ENCODE results near the gene CADM4. TPM values are rescaled to one million over a fixed set of nuclear protein-coding genes. Genes with fewer than 3 reads are reported as not detected.

Gene CADM4
- total RNA-seq, 1 donor from 2014 or later = 71.6 TPM

DNA sequence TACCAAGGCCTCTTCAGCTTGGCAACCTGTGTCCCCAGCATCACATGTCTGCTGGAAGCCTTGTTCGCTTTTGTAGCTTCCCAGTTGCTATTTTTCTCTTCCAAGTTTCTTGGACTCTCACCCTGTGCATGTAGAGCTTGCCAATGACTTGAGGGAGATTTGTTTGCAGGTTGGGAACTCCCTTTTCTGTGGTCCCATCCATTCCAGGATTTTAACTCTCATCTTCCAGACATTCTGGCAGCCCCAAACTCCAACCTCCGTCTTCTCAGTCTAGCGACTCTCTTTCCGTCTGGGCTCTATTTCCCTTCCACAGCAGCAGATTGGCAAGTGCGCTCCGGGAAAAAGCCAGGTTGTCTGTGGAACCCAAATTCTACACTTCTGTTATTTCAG, 21.3 kb upstream of the CADM4 start:
- TF ChIP-seq, protein P1, sequence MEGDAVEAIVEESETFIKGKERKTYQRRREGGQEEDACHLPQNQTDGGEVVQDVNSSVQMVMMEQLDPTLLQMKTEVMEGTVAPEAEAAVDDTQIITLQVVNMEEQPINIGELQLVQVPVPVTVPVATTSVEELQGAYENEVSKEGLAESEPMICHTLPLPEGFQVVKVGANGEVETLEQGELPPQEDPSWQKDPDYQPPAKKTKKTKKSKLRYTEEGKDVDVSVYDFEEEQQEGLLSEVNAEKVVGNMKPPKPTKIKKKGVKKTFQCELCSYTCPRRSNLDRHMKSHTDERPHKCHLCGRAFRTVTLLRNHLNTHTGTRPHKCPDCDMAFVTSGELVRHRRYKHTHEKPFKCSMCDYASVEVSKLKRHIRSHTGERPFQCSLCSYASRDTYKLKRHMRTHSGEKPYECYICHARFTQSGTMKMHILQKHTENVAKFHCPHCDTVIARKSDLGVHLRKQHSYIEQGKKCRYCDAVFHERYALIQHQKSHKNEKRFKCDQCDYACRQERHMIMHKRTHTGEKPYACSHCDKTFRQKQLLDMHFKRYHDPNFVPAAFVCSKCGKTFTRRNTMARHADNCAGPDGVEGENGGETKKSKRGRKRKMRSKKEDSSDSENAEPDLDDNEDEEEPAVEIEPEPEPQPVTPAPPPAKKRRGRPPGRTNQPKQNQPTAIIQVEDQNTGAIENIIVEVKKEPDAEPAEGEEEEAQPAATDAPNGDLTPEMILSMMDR (IDR thresholded peaks at IDR 0.05; ENCODE audit: unreplicated experiment) = no peak
- H3K9me3 Mint-ChIP-seq (ENCODE audit: low read depth) = no peaks in the 10 kb centered on the region
- no peaks in the 10 kb centered on the region for H3K27me3 Mint-ChIP-seq
- H3K27ac Mint-ChIP-seq = no peak overlapping the region
- no peak overlapping the region for H3K4me3 Mint-ChIP-seq (ENCODE audit: low read depth)
- H3K36me3 Mint-ChIP-seq (ENCODE audit: insufficient read depth) = peaks cover 5% of the 10 kb centered on the region
- no peaks in the 10 kb centered on the region for H3K4me1 Mint-ChIP-seq (ENCODE audit: low read depth)
- DNase-seq (ENCODE audit: low spot score, unreplicated experiment) = no peak

DNA sequence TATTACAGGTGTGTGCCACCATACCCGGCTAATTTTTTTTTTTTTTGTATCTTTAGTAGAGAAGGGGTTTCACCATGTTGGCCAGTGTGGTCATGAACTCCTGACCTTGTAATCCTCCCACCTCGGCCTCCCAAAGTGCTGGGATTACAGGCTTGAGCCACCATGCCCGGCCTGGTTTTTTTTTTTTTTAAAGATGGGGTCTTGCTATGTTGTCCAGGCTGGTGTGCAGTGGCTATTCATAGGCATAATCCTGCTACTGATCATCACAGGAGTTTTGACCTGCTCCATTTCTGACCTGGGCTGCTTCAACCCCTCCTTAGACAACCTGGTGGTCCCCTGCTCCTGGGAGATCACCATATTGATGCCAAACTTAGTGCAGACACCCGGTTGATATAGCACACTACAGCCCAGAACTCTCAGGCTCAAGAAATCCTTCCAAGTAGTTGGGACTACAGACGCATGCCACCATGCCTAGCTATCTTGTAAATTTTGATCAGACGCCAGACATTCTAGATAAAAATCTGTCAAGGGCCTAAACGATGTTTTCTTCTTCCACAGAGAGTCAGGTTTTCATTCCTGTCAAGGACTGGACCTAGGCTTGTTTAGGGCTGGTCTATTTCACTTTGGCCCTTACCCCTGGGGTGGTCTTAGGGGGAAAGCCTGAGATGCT, 20.8 kb upstream of the CADM4 start:
- DNase-seq (ENCODE audit: low spot score, unreplicated experiment) = no peak
- no peak overlapping the region for H3K27ac Mint-ChIP-seq
- TF ChIP-seq, protein P1 (IDR thresholded peaks at IDR 0.05; ENCODE audit: unreplicated experiment) = no peak
- no peaks in the 10 kb centered on the region for H3K27me3 Mint-ChIP-seq
- H3K4me1 Mint-ChIP-seq (ENCODE audit: low read depth) = no peaks in the 10 kb centered on the region
- H3K36me3 Mint-ChIP-seq (ENCODE audit: insufficient read depth) = peaks cover 8% of the 10 kb centered on the region
- no peaks in the 10 kb centered on the region for H3K9me3 Mint-ChIP-seq (ENCODE audit: low read depth)
- no peak overlapping the region for H3K4me3 Mint-ChIP-seq (ENCODE audit: low read depth)

DNA sequence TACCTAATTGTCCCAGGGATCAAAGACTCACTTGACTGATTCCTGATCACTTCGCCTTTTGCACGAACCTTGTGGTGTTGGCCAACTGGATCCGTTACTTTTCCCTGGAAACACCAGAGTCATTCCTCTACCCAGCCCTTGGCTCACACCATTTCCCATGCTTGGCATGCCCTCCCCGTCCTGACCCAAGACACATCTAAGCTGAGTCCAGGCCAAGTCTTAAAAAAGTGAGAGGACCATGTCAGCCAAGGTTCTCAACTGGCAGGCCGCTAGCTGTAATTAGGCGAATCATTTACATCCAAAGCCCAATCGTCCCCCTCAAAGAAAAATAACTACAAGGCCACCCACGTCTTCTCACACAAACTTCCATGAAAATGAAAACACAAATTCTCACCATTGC, 18.8 kb upstream of the CADM4 start:
- H3K27ac Mint-ChIP-seq = no peak overlapping the region
- no peaks in the 10 kb centered on the region for H3K4me1 Mint-ChIP-seq (ENCODE audit: low read depth)
- no peaks in the 10 kb centered on the region for H3K9me3 Mint-ChIP-seq (ENCODE audit: low read depth)
- no peak for DNase-seq (ENCODE audit: low spot score, unreplicated experiment)
- TF ChIP-seq, protein P1 (IDR thresholded peaks at IDR 0.05; ENCODE audit: unreplicated experiment) = no peak
- H3K36me3 Mint-ChIP-seq (ENCODE audit: insufficient read depth) = peaks cover 13% of the 10 kb centered on the region
- no peak overlapping the region for H3K4me3 Mint-ChIP-seq (ENCODE audit: low read depth)
- H3K27me3 Mint-ChIP-seq = no peaks in the 10 kb centered on the region

DNA sequence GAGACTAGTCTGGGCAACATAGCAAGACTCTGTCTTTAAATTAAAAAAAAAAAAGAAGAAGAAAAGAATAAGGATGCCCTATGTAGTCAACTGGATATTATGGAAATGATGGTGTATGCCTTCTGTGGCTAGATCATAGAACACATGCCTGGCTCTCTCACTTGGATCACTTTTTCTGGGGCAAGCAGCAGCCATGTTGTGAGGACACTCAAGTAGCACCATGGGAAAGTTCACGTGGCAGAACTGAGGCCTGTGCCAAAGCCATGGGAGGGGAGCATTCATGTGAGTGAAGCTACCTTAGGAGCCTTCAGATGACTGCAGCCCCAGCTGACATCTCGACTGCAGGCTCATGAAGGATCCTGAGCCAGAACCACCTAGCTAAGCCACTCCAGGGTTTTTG, 18.4 kb upstream of the CADM4 start:
- Mint-ChIP-seq H3K27ac (no peak overlapping the region), H3K9me3 (ENCODE audit: low read depth) (no peaks in the 10 kb centered on the region), H3K4me3 (ENCODE audit: low read depth) (no peak overlapping the region), H3K36me3 (ENCODE audit: insufficient read depth) (peaks cover 13% of the 10 kb centered on the region), H3K4me1 (ENCODE audit: low read depth) (no peaks in the 10 kb centered on the region), H3K27me3 (no peaks in the 10 kb centered on the region)
- DNase-seq (ENCODE audit: low spot score, unreplicated experiment) = no peak
- TF ChIP-seq, protein P1 (IDR thresholded peaks at IDR 0.05; ENCODE audit: unreplicated experiment) = no peak

DNA sequence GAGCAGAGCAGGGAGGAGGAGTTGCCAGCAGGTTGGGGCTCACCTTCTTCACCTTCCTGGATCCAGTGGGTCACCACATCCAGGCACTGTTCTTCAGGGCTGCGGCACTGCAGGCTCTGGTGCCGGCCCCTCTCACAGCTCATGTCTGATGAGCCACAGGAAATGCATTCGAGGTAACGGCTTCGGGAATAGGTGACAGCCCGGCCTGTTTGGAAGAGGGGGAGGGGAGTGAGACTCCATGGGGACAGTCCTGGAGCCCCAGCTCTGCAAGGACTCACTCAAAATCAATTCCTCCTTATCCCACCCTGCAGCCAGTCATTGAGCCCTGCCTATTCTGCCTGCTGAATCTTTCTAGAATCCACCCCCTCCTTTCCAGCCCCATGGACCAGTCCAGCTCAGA, 16.8 kb upstream of the CADM4 start:
- TF ChIP-seq, protein P1 (IDR thresholded peaks at IDR 0.05; ENCODE audit: unreplicated experiment) = no peak
- Mint-ChIP-seq H3K9me3 (ENCODE audit: low read depth) (no peaks in the 10 kb centered on the region), H3K4me3 (ENCODE audit: low read depth) (no peak overlapping the region), H3K4me1 (ENCODE audit: low read depth) (peaks cover 4% of the 10 kb centered on the region), H3K27me3 (no peaks in the 10 kb centered on the region), H3K36me3 (ENCODE audit: insufficient read depth) (peaks cover 13% of the 10 kb centered on the region), H3K27ac (no peak overlapping the region)
- no peak for DNase-seq (ENCODE audit: low spot score, unreplicated experiment)

Data from progenitor cell of endocrine pancreas (in vitro differentiated cells).